Raji (cell line): ENCODE results near the gene RNASE1.

Source experiments
- POLR2A ChIP-seq: IDR thresholded peaks from 2 replicates; pipeline ENCODE4 v1.6.1; 2011; ENCODE audit warnings: low read depth, low read length, control low read depth; ENCODE audit not compliant: insufficient read depth

RNASE1 gene

GRCh38 chr14:20809917-20810316, 7.3 kb upstream of the RNASE1 start:
- TF ChIP-seq POLR2A = no peak

GRCh38 chr14:20808162-20808483, 5.5 kb upstream of the RNASE1 start:
- TF ChIP-seq POLR2A = no peak

GRCh38 chr14:20807304-20808161, 4.9 kb upstream of the RNASE1 start:
- no peak for TF ChIP-seq POLR2A

- TF ChIP-seq POLR2A = no peak
Measured at GRCh38 chr14:20805485-20805884, 2.8 kb upstream of the RNASE1 start.

GRCh38 chr14:20803223-20803622, 579 bp upstream of the RNASE1 start:
- no peak for TF ChIP-seq POLR2A

- TF ChIP-seq POLR2A = no peak
Measured at GRCh38 chr14:20801726-20802125, 918 bp downstream of the RNASE1 start.

- no peak for TF ChIP-seq POLR2A
Measured at GRCh38 chr14:20799892-20800544, 2.6 kb downstream of the RNASE1 start.

DNA sequence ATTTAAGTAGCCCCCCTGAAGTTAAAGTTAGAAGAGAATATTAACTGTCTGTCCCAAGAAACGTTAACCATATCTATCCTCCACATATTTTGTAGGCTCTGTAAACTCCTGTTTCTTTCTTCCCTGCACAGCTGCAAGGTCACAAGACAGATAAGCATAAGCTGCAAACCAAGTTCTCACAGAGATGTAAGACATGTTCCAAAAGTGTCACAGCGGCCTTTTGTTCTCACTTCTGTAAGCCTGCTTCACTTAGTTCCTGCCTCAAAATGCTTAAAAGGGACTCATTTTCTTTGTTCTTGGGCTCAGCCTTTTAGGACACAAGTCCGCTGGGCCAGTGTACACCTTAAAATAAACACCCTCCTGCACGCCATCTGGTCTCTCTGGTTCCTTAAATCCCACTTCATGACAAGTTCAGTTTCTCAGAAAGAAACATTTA, 3.2 kb downstream of the RNASE1 start:
- no peak for TF ChIP-seq POLR2A

GRCh38 chr14:20798932-20799331, 3.7 kb downstream of the RNASE1 start:
- no peak for TF ChIP-seq POLR2A

DNA sequence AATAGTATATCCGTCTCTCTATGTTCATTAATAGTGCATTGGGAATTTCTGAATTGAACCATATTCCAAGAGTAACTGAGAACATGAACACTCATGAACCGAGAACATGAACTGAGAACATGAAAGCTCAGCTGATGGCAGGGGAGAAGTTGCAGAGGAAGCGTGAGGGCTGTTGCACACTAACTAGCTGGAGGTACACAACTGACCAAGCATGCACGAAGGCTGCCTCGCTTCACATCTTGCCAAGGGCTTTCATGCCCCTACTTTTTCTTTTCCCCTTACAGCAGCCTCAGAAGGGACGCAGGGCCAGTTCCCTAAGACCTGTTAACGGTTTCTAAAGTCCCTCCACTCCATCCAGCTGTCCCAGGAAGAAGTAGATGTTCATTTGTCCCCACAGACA, 4.3 kb downstream of the RNASE1 start:
- no peak for TF ChIP-seq POLR2A

- TF ChIP-seq POLR2A = no peak
Measured at GRCh38 chr14:20797164-20797563, 5.5 kb downstream of the RNASE1 start.

DNA sequence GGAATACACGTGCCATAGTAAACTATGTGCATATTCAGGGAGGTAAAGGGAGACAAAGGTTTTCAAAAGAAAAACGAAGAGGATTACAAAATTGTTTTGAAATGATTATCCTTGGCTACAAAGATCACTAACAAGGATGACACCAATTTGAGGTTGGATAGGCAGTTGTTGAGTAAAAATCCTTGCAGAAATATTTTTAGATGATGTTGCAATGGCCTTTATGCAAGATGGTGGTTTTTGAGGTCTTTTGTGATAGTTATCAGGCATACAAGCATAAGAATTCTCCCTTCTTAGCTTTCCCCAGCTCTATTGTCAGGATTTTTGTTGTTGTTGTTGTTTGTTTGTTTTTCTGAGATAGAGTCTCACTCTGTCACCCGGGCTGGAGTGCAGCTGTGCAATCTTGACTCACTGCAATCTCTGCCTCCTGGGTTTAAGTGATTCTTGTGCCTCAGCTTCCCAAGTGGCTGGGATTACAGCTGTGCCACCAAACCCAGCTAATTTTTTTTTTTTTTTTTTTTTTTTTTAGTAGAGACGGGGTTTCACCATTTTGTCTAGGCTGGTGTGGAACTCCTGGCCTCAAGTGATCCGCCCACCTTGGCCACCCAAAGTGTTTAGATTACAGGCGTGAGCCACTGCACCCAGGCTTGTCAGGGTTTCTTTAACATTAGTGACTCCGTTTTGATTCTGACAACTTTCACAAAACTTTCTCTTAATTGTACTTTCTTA, 7.8 kb downstream of the RNASE1 start:
- TF ChIP-seq POLR2A = no peak

DNA sequence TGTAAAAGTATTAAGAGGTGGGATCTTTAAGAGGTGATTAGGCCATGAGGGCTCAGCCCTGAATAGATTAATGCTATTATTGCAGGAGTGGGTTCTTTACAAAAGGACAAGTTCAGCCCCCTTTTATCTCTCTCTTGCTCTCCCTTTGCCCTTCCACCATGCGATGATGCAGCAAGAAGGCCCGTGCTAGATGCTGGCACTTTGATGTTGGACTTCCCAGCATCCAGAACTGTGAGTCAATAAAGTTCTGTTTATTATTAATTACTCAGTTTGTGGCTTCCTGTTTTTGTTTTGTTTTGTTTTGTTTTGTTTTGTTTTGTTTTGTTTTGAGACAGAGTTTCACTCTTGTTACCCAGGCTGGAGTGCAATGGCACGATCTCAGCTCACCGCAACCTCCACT, 10.1 kb downstream of the RNASE1 start:
- no peak for TF ChIP-seq POLR2A

DNA sequence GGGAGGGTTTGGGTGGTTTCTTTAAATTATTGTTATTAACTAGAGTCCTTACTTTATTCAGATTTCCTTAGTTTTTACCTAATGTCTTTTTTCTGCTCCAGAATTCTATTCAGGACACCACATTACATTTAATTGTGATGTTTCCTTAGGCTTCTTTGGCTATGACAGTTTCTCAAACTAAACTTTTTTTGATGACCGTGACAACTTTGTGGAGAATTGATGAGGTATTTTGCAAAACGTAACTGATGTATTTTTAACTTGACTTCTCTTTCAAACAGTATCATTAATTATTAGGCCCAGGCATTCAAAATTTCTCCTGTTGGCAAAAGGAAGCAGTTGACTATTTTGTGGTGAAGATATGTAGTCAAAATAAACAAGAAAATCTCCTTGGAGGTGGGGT, 11.0 kb downstream of the RNASE1 start:
- TF ChIP-seq POLR2A = no peak

DNA sequence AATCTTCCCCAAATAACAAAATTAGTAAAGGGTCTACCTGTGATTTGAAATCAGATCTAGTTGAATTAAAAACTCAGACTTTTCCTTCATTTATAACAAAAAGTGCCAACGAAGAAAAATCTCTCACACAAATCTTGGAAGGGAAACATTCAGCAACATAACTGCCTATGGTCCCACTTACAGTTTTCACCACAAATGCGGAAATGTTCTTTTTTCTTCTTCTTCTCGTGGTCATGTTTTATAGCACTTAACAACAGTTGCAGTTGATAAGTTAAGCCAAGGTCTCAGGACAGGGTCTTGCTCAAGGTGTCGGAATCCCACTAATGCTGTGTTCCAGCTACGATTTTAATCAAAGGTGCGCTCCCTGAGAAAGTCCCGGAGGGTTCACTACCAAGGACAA, 11.5 kb downstream of the RNASE1 start:
- no peak for TF ChIP-seq POLR2A
